NCI-H2081 (cell line): Measurements from ENCODE around the gene LCN10.

Experiments used
- DNase-seq, 2 experiments: peaks; one replicate each; lab custom pipeline; 2025; lab: John Stamatoyannopoulos, UW

The LCN10 gene

DNA sequence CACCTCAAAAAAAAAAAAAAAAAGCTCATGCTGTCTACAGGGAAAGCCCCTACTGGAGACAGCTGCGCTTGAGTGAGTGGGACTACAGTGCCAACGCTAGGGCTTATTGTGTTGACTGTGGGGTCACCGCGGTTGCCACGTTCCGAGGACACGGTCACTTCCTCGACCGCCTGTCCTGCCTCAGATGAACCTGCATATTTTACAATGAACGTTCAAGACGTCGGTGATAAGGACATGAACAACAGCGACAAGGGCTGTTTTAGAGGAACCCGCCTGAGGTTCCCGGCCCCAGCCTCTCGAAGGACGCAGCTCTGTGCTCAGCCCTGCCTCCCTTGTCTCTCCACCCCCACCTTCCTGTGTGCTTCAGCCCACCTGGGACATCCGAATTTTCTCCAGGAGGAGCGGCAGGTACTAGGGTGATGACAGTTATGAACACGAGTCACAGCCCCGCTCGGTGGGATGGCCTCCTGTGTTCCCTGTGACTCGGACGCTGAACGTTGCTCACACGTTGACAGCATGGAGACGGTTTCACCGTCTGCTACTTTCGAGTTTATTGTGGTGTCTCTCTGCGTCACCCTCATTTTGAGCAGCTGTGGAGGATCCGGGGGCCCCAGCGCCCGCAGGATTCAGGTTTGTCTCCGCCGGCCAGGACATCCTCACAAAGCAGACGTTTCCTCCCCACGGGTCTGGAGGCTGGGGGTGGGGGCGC is 41.6 kb downstream of the LCN10 start:
- DNase-seq = no peak

DNA sequence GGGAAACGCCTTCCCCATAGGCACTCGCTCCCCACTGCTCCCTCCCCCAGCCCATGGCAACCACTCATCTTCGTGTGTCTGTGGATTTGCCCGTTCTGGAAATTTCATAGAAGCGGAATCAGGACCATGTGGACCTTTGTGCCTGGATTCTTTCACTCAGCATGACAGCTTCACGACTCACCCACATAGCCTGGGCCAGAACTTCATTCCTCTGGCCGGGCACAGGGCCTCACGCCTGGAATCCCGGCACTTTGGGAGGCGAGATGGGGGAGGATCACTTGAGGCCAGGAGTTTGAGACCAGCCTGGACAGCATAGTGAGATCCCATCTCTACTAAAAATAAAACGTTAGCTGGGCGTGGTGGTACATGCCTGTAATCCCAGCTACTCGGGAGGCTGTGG is 42.4 kb downstream of the LCN10 start:
- no peak for DNase-seq

DNA sequence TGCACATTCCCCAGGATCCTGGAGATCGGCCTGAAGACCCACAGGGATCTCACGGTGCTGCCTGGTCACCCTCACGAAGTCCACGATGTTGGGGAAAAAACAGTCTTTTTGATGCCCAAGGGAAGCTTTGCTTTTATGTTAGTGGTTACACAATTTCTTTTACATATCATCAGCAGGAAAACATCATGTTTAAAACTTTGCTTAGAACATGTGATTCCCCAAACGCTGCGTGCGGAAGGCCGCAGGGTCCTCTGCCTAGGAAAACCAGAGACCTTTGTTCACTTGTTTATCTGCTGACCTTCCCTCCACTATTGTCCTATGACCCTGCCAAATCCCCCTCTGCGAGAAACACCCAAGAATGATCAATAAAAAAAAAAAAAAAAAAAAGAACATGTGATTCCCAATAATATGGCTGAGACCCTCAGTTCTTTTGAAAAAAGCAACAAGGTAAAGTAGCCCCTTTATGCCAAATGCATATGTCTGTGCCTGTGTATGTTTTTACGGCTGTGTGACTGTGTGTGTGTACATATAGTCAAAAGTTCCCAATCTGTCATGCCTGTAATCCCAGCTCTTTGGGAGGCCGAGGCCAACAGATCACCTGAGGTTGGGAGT is 44.0 kb downstream of the LCN10 start:
- no peak for DNase-seq

DNA sequence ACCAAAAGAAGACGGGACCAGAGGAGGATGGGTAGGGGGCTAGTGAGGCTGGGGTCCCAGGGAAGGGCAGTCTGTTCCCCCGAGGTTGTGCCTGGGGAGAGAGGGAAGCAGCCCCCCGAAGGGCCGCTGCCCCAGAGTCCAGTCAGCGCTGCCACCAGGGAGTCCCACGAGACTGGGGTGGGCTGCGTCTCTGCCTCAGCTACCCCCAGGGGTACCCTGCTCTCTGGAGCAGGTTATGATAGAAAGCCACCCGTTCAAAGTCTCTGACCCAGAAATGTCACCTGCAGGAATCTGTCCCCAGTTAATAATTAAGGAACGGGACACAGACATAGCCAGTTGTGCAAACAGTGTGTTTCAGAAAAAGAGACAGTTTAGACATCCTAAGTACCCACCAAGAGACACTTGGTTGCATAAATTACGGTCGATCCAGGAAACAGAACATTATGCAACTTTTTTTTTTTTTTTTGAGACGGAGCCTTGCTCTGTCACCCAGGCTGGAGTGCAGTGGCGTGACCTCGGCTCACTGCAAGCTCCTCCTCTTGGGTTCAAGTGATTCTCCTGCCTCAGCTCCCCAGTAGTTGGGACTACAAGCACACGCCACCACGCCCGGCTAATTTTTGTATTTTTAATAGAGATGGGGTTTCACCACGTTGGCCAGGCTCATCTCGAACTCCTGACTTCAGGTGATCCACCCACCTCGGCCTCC is 44.8 kb downstream of the LCN10 start:
- no peak for DNase-seq

DNA sequence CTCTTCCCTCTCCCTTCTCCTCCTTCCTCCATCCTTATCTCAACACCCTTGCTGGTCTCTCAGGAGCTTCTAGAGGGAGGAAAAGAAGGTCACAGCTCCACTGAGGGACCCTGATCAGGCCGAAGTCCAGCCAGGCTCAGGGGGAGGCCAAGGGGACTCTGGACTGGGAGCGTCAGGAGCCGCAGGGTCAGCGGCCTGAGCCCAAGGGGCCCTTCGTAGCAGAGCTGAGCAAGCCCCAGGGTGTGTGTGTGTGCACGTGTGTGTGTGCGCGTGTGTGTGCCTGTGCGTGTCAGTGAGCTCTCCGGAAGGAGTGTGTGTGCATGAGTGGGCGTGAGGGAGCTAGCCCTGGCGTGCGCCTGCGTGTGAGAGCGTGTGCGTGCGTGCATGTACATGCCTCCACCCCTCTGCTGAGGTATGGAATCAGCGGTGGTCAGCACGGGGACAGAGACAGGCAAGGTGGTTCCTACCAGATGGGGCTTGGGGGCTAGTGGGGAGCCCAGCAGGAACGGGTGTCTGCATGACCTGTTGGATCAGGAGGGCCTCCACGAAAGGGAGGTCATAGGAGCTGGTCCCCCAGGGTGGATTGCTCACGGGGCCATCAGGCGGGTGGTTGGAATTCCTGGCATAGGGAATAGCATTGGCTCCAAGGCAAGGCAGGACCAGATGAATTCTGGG is 45.5 kb downstream of the LCN10 start:
- DNase-seq = no peak

DNA sequence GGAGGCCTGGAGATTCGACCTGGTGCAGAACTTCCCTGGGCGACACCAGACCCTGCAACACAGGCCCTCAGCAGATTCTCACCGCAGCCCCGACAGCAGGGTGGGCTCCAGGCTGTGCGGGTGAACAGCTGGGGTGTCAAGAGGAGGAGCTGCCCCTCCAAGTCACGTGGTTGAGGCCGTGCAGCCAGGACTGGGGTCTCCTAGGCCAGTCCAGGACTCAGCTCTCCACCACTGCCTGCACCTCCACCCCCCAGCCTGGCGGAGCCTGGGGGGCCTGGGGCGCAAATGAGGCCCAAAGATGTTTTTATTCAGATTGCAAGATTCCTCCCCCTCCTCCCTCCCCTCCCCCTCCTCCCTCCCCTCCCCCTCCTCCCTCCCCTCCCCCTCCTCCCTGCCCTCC is 46.2 kb downstream of the LCN10 start:
- no peak for DNase-seq

DNA sequence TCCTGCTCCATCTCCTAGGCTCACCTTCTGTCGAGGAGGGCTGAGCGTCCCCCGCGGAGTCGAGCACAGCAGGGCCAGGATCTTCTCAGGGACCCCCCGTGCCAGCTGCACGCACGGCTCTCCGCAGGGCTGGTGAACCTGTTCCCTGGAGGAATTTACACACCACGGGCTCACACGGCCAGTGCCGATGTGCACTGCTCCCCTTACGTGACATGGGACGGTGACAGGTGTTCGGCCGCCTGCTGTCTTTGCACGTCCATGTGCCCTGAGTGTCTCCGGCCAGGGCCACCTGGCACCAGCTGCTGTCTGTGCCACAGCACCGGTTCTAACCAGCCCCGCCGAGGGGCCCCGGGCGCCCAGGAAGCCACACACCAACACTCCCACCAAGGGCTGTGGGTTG is 46.8 kb downstream of the LCN10 start:
- peak in 1 of 2 experiments; percentile 72 for DNase-seq

DNA sequence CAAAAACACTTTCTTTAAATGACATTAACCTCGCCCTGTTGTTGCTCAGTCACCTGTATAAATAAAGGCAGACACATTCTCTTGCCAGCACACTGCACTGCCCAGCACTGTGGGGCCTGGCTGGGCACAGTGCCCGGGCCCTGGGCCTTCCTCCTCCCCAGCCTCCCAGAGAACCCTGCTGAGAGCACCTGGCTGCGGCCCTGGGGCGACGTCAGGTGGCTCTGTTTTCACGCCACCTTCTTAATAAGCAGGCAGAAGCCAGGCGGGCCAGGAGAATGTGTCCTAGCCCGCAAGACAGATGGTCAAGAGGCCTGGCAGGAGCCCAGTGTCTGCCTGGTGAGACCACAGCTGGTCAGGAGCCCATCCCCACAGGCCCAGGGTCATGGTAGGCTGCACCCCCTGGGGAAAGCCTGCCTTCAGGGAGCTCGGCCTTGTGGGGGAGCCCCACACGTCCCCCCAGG is 47.3 kb downstream of the LCN10 start:
- DNase-seq = peak; percentile 95 to 98

DNA sequence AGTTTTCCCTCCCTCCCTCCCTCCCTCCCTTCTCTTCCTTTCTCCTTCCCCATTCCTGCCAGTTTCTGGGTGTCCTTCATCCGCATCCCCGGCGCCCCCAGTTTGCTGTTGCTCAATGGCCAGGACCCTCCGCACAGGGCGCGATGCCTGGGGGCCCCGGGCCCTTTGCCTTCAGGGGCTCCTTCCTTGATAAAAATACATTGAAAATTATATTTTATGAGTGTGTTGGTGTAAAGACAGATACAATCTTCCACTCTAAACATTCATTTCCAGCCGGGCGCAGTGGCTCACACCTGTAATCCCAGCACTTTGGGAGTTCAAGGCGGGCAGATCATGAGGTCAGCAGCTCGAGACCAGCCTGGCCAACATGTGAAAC is 47.9 kb downstream of the LCN10 start:
- no peak for DNase-seq

DNA sequence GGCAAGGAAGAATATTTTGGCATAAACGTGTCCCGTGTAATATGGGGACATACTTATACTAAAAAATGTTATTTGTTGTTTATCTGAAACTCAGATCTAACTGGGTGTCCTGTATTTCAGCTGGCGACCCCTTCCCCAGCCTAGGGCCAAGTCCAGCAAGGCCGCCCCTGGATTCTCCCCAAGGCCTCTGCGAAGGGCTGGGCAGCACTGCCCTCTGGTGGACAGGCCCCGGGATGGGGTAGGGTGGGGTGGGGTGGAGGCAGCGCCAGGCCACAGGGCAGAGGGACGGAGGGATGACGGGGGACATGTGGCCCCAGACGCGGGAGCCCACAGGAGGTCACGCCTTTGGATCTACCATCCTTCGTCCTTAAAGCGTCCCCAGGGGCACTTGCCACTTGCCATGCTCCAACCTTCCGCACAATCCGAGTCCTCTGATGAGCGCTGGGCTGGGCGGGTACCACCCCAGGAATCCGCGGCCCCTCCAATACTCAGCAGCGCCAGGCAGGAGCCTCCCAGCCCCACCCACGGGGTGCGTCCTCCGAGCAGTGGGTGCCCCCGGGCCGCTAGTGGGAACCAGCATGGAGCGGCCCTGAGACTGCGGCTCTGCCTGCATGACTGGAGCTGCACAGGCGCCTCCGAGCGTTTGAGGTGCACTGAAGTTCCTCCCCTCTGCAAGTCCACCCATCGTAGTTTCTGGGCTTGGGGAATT is 48.4 kb downstream of the LCN10 start:
- DNase-seq = peak in 1 of 2 experiments; percentile 27

DNA sequence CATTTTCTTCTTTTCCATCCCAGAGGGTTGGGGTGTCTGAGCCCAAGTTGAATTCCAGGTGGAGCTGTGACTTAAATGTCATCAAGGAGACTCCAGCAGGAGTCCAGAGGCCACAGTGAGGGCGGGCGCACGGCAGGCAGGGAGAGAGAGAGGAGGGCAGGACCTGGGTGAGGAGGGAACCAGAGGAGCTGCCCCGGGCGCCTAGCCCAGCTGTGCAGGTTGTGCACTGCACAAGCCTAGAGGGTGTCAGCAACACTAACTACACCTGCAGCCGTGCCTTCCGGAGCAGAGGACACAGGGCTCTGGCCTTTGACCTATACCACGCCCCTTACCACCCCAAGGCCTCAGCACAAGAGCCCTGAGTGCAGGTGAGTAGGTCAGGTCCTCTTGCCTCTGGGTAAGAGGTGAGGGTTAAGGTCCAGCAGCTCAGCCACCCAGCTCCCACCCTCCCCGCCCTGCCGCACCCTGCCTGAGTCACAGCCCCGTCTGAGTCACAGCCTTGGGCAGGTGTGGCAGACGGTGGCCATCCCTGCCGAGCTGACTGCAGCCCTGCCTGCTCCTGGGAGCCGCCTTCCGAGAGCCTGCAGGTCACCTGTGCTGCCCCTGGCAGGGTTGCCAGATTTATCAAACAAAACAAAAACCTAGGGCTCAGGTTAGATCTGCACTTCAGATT is 49.1 kb downstream of the LCN10 start:
- no peak for DNase-seq

DNA sequence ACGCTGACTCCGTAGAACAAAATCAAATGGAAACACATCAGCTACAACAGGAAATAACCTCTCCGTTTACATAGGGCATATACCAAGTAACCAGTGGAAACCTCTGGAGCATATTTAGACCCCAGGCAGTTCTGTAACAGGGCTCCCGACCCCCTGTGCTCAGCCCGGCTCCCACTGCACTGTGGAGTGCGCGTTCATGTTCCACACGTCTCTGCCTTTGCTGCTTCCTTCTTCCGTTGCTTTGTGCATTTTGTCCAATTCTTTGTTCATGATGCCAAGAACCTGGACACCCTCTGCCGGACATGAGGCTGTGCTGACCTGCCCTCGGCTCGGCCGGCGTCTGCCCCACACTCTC is 49.6 kb downstream of the LCN10 start:
- DNase-seq = no peak

DNA sequence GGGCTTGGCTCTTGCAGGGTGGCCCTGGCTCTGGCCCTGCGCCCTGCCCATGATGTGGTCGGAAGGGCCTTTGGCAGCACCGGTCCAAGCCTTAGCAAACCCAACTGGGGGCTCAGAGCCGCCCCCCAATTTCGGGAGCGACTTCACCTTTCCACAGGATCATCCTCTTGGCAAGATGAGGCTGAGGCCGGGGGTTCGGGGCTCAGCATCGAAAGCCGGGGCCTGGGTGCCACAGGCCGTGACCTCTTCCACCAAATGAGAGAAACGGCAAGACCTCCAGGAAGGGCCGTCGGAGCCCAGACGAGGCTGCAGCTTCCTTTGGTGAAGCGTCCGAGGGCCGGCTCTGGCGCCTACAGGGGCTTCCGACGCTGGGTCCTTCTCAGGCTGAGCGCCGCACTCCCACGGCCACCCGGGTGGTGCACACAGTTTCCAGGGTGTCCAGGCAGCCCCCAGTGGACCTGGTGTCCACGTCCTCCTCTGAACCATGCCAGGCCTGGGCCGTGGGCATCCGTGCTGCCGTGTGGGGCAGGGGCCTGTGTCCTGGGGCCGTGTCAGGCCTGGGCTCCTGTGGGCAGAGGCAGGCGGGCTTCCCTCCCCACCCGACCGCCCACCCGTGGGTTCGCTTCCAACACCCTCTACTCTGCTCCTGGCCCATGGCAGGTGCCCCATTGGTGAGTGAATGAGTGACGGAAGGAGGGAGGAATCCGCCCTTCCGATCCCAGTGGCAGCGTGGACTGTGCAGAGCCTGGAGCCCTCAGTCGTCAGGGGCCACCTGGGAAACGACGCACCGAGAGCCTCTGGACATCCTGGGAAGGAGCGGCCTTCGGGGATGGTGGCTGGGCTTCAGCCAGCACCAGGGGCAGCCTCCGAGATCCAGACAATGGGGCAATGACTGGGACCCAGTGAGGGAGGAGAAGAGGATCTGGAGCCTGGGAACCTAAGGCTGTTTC is 50.3 kb downstream of the LCN10 start:
- DNase-seq = no peak

DNA sequence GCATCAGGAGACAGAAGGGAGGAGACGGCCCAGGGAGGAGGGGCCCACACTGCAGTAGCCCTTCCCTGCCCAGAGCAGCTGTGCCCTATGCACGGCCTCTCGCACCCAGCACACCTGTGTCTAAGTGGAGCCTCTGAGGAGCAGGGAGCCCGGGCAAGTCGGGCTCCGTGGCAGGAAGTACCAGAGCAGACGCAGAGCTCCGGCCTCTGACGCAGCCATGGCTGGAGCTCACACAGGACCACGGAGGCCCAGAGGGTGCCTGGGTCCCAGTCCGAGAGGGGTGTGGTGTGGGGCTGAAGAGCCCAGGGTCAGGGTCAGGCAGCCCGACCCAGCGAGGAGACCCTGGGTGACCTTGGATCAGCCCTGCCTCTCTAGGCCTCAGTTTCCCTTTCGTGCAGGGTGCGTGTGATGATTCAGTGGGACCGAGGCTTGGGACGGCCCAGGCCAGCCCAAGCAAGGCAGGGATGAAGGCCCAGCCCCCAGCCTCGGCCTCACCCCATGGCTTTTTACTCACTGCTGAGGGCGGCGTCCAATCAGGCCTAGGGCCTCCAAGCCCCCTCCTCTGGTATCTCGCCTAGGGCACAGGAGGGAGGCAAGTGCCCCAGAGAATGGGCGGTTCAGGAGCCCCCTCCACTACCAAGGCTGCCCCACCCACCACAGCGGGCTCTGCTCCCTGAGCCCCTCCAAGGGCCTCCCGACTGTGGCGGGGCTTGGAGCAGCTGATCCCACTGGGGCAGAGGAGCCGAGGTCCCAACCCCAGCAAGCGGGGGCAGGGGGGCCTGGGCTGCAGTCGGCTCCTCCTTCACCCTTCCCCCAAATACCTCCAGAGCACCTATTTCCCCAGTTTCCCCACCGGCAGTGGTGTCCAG is 51.2 kb downstream of the LCN10 start:
- no peak for DNase-seq

DNA sequence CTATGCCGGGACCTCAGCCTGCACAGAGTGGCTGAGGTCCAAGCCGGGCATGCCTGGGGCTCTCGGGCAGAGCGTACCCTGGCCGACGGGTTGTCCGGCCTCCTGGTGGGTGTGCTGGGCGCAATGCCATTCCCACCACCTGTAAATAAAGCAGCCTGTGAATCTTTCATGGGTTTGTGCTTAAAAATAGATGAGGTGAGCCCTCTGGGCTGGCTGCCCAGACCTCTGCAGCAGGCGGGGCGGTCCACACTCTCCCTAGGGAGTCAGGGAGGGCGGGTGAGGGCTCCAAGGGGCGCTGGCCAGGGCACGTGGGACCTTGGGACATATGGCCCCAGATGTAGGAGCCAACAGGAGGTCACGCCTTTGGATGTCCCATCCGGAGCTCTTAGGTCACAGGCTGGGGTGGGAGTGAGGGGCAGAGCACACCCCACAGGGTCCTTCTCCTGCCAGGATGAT is 51.9 kb downstream of the LCN10 start:
- peak in 1 of 2 experiments; percentile 23 for DNase-seq

DNA sequence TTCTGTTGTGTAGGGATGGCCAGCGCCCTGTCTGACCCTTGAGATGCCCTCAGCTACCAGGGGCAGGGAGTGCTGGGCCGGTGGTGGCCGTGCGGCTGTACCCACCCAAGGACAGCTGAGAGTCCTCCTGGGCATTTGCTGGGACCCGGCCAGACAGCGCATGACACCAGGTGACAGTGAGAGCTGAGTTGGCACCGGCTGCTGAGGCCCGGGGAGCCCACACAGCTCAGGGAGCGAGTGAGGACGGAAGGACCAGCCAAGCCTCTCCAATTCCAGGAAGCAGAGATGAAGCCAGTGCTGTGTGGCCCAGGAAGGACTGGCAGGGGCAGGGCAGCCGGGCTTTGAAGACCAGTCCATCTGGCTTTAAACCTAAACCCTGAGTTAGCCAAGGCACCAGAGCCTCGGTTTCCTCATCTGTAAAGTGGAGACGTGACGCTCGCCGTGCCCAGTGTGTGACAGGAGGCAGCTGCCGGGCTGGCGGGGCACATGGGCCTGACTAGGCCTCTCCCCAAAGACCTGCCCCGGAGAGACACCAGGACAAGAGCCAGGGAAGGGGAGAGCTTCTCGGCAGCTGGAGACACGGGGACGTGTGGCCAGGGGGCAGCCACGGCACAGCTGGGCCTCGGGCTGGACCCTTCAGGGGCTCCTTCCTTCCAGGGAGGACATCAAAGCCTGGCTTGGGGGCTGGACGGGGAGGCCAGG is 52.5 kb downstream of the LCN10 start:
- peak in 1 of 2 experiments; percentile 4 for DNase-seq

DNA sequence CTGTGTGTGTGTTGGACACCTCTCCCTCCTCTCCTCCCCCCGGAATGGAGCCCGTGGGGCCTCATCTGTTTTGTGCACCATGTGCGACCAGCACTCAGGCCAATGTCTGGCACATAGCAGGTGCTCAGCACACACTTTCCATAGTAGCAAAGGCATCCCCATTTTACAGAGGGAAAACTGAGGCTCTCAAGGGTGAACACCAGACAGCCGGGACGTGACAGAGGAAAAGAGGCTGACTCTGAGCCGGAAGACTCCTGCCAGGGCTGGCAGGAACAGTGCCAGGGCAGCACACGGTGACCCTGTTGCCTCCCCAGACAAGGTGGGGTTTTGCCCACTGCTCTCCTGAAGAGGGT is 53.7 kb downstream of the LCN10 start:
- no peak for DNase-seq

DNA sequence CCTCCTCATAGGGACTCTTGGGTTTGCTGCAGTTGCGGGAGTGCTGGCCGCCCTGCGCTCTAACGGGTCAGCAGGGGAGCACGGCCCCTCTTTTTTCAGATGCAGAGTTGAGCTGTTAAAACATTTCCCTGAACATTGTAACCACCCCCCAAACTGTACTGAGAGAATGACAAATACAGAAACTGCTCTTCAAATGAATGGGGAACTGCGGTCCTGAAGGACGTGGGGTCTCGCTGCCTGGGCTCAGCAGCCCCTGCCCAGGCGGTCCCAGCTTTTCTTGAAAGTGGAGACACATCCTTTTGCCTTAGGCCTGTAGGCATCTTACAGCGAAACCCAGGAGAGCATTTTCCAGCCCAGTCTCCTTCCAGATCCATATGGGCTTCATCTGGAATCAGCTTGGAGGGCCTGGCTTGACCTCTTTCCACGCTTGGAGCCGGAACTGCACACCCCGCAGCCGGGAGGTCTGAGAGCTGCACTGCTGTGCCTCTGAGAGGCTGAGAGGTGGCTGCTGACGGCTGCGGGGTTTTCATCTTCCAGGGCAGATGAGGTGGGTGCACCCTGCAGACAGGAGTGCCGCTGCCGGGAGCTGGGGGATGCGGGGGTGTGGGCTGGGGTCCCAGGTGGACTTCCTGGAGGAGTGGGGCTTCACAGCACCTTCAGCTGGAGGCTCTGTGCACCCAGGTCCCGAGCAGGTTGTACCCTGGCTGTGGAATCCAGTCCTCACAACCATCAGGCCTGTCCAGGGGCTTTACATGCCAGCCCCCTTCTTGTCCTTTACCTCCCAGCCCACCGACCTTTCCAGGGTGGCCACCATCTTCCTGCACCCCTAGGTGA is 54.2 kb downstream of the LCN10 start:
- no peak for DNase-seq
